ENCODE data around the gene DOK6. TPM values are rescaled to one million over a fixed set of nuclear protein-coding genes. Genes with fewer than 3 reads are reported as not detected.

Gene DOK6
- total RNA-seq, 2 experiments from 2014 or later: not detected

GRCh38 chr18:69708844-69709243 lies 308.2 kb downstream of the DOK6 start:
- Histone ChIP-seq H3K9me3 (ENCODE audit: low read length) (no peaks in the 10 kb centered on the region), H3K79me2 (ENCODE audit: insufficient read depth, low read depth, low read length) (no peaks in the 10 kb centered on the region), H3K36me3 (ENCODE audit: insufficient read depth, low read length) (no peaks in the 10 kb centered on the region), H2AFZ (ENCODE audit: low read length) (no peak overlapping the region), H4K20me1 (ENCODE audit: insufficient read depth, low read length) (no peaks in the 10 kb centered on the region), H3K4me1 (ENCODE audit: insufficient read depth, low read length, poor library complexity, severe bottlenecking) (no peaks in the 10 kb centered on the region), H3K4me2 (ENCODE audit: low read length) (no peak overlapping the region), H3K9me2 (ENCODE audit: insufficient read depth, low read length) (no peaks in the 10 kb centered on the region), H3K27ac (ENCODE audit: low read depth, low read length, poor library complexity, severe bottlenecking) (no peak overlapping the region), H3K4me3 (ENCODE audit: low read depth, low read length, poor library complexity, severe bottlenecking) (no peak overlapping the region)
- BruUV-seq (replicated peaks): no TSS peak
- intact Hi-C loops (cut with micrococcal nuclease; ENCODE audit: unreplicated experiment): no loop called here
- TF ChIP-seq CTCF (conservative IDR thresholded peaks at IDR 0.05; ENCODE audit: low read length) (no peak), EZH2phosphoT487 (IDR thresholded peaks at IDR 0.05; ENCODE audit: borderline replicate concordance, low read depth, low read length) (no peak)
- no peak for DNase-seq (ENCODE audit: low spot score)
- ChIA-PET POLR2A (no interaction called here), CTCF (ENCODE audit: unreplicated experiment) (no interaction called here)

GRCh38 chr18:69715191-69715795 lies 314.6 kb downstream of the DOK6 start:
- H3K79me2 ChIP-seq (ENCODE audit: insufficient read depth, low read depth, low read length): no peaks in the 10 kb centered on the region
- intact Hi-C loops (cut with micrococcal nuclease; ENCODE audit: unreplicated experiment): no loop called here
- BruUV-seq (replicated peaks): no TSS peak
- no peak overlapping the region for H3K27ac ChIP-seq (ENCODE audit: low read depth, low read length, poor library complexity, severe bottlenecking)
- H3K36me3 ChIP-seq (ENCODE audit: insufficient read depth, low read length): no peaks in the 10 kb centered on the region
- H4K20me1 ChIP-seq (ENCODE audit: insufficient read depth, low read length): no peaks in the 10 kb centered on the region
- DNase-seq (ENCODE audit: low spot score): no peak
- no peak overlapping the region for H3K4me3 ChIP-seq (ENCODE audit: low read depth, low read length, poor library complexity, severe bottlenecking)
- CTCF ChIA-PET (ENCODE audit: unreplicated experiment): no interaction called here
- H2AFZ ChIP-seq (ENCODE audit: low read length): no peak overlapping the region
- H3K9me2 ChIP-seq (ENCODE audit: insufficient read depth, low read length): no peaks in the 10 kb centered on the region
- no peaks in the 10 kb centered on the region for H3K9me3 ChIP-seq (ENCODE audit: low read length)
- H3K4me2 ChIP-seq (ENCODE audit: low read length): no peak overlapping the region
- no peak for TF ChIP-seq EZH2phosphoT487 (IDR thresholded peaks at IDR 0.05; ENCODE audit: borderline replicate concordance, low read depth, low read length)
- TF ChIP-seq CTCF (conservative IDR thresholded peaks at IDR 0.05; ENCODE audit: low read length): no peak
- POLR2A ChIA-PET: no interaction called here
- H3K4me1 ChIP-seq (ENCODE audit: insufficient read depth, low read length, poor library complexity, severe bottlenecking): no peaks in the 10 kb centered on the region

- no peaks in the 10 kb centered on the region for H3K9me2 ChIP-seq (ENCODE audit: insufficient read depth, low read length)
- ChIA-PET POLR2A (no interaction called here), CTCF (ENCODE audit: unreplicated experiment) (no interaction called here)
- no peak overlapping the region for H3K4me2 ChIP-seq (ENCODE audit: low read length)
- no peaks in the 10 kb centered on the region for H3K9me3 ChIP-seq (ENCODE audit: low read length)
- no peak for DNase-seq (ENCODE audit: low spot score)
- BruUV-seq (replicated peaks): no TSS peak
- no peaks in the 10 kb centered on the region for H3K36me3 ChIP-seq (ENCODE audit: insufficient read depth, low read length)
- no peaks in the 10 kb centered on the region for H3K79me2 ChIP-seq (ENCODE audit: insufficient read depth, low read depth, low read length)
- TF ChIP-seq EZH2phosphoT487 (IDR thresholded peaks at IDR 0.05; ENCODE audit: borderline replicate concordance, low read depth, low read length) (no peak), CTCF (conservative IDR thresholded peaks at IDR 0.05; ENCODE audit: low read length) (no peak)
- no peak overlapping the region for H2AFZ ChIP-seq (ENCODE audit: low read length)
- no peak overlapping the region for H3K27ac ChIP-seq (ENCODE audit: low read depth, low read length, poor library complexity, severe bottlenecking)
- intact Hi-C loops (cut with micrococcal nuclease; ENCODE audit: unreplicated experiment): no loop called here
- no peaks in the 10 kb centered on the region for H4K20me1 ChIP-seq (ENCODE audit: insufficient read depth, low read length)
- no peak overlapping the region for H3K4me3 ChIP-seq (ENCODE audit: low read depth, low read length, poor library complexity, severe bottlenecking)
- no peaks in the 10 kb centered on the region for H3K4me1 ChIP-seq (ENCODE audit: insufficient read depth, low read length, poor library complexity, severe bottlenecking)
These were observed 316.9 kb downstream of the DOK6 start for GRCh38 chr18:69717586-69717985.
